A549 (cell line): Measurements from ENCODE around the gene CHST11. TPM values are rescaled to one million over a fixed set of nuclear protein-coding genes. Genes with fewer than 3 reads are reported as not detected.

Experiments
- ATAC-seq, 2 experiments: fragments of 200-7000 bp in 1 of 2; fragments of >200 bp in 1 of 2; cut with Nextera tagmentation in 1 of 2; cut with Tn5 transposase in 1 of 2; 3 replicates each; pipeline versions ENCODE4 v1.8.0 to v1.9.1; 2018 to 2020; ENCODE audit warnings: mild to moderate bottlenecking in 1 of 2, moderate library complexity in 1 of 2
- CTCF ChIA-PET: fragments of 300-600 bp; sonication (Branson Sonifier 250); formaldehyde crosslinking; extraction: SDS; loops from one replicate; lab custom pipeline; 2021; ENCODE audit warnings: antibody characterized with exemption, inconsistent platforms; lab: Yijun Ruan, JAX
- POLR2A ChIA-PET: fragments of 350-600 bp; formaldehyde crosslinking; extraction: SDS; loops from one replicate; lab custom pipeline; 2021; ENCODE audit warnings: antibody characterized with exemption, inconsistent platforms; lab: Yijun Ruan, JAX
- DNase-seq, 2 experiments: peaks; one replicate each; pipeline versions ENCODE4 v3.0.0 to v3.0.0-alpha.2; 2011 to 2016; ENCODE audit warnings: low read depth in 1 of 2, low spot score in 1 of 2
- FAIRE-seq: peaks from 2 replicates; lab custom pipeline; 2011; peaks lifted over from hg19 to GRCh38; lab: Jason Lieb, UNC
- H3K27ac ChIP-seq, 2 experiments: fragments of >200 bp; sonication (Bioruptor Twin); formaldehyde crosslinking; 3 replicates each; pipeline ENCODE4 v1.5.1; 2016 to 2017
- H3K4me1 ChIP-seq: fragments of >200 bp; sonication (Bioruptor Twin); formaldehyde crosslinking; 3 replicates; pipeline ENCODE4 v1.6.1; 2016
- H3K4me2 ChIP-seq: fragments of >200 bp; sonication (Bioruptor Twin); formaldehyde crosslinking; 3 replicates; pipeline ENCODE4 v1.6.1; 2016
- H3K4me3 ChIP-seq: fragments of >200 bp; sonication (Bioruptor Twin); formaldehyde crosslinking; 3 replicates; pipeline ENCODE4 v1.5.1; 2016
- H3K9me3 ChIP-seq: fragments of >200 bp; sonication (Bioruptor Twin); formaldehyde crosslinking; 3 replicates; pipeline ENCODE4 v1.6.1; 2016
- ATOH8 ChIP-seq: fragments of 250-450 bp; sonication (Bioruptor Pico); IDR thresholded peaks from 2 replicates; pipeline ENCODE4 v1.5.0; 2020; ENCODE audit warnings: low read depth, mild to moderate bottlenecking, moderate library complexity
- CBX2 ChIP-seq: fragments of 200-600 bp; sonication (generic); IDR thresholded peaks from 2 replicates; pipeline ENCODE4 v1.6.1; 2016; ENCODE audit warnings: low read depth, mild to moderate bottlenecking, borderline replicate concordance
- CTCF ChIP-seq: fragments of >200 bp; sonication (Bioruptor Twin); formaldehyde crosslinking; IDR thresholded peaks from 3 replicates; pipeline ENCODE4 v1.5.1; 2016
- EHMT2 ChIP-seq: fragments of 200-600 bp; sonication (generic); IDR thresholded peaks from 2 replicates; pipeline ENCODE4 v1.6.1; 2016; ENCODE audit warnings: antibody characterized with exemption, low read depth, mild to moderate bottlenecking, moderate library complexity
- ESRRA ChIP-seq: fragments of 150-350 bp; IDR thresholded peaks from 2 replicates; pipeline ENCODE4 v1.6.1; 2014; ENCODE audit warnings: mild to moderate bottlenecking, low read length, borderline replicate concordance
- FOSB ChIP-seq: fragments of 250-450 bp; sonication (Bioruptor Pico); IDR thresholded peaks from 2 replicates; pipeline ENCODE4 v1.5.0; 2020; ENCODE audit warnings: mild to moderate bottlenecking, moderate library complexity
- FOSL2 ChIP-seq, 2 experiments: fragments of 450-650 bp in 1 of 2; fragments of >200 bp in 1 of 2; sonication (Bioruptor Twin) in 1 of 2; formaldehyde crosslinking; IDR thresholded peaks; 2 replicates each; pipeline versions ENCODE4 v1.5.0 to v1.6.1; 2016 to 2020; ENCODE audit warnings: mild to moderate bottlenecking in 1 of 2, moderate library complexity in 1 of 2
- HES2 ChIP-seq: fragments of >200 bp; sonication (Bioruptor Twin); formaldehyde crosslinking; IDR thresholded peaks from 2 replicates; pipeline ENCODE4 v1.6.1; 2016
- HMGXB4 ChIP-seq: fragments of 250-450 bp; sonication (Bioruptor Pico); IDR thresholded peaks from 2 replicates; pipeline ENCODE4 v1.5.0; 2021; ENCODE audit warnings: mild to moderate bottlenecking, moderate library complexity, borderline replicate concordance
- HOXA7 ChIP-seq: fragments of 250-450 bp; sonication (Bioruptor Pico); IDR thresholded peaks from 2 replicates; pipeline ENCODE4 v1.5.0; 2020; ENCODE audit warnings: mild to moderate bottlenecking, moderate library complexity
- KDM5A ChIP-seq: fragments of 200-600 bp; sonication (generic); IDR thresholded peaks from 2 replicates; pipeline ENCODE4 v1.6.1; 2016; ENCODE audit warnings: antibody characterized with exemption, mild to moderate bottlenecking
- MAFK ChIP-seq: fragments of 450-650 bp; IDR thresholded peaks from 2 replicates; pipeline ENCODE4 v1.6.1; 2014; ENCODE audit not compliant: partially characterized antibody
- MAX ChIP-seq: IDR thresholded peaks from 2 replicates; pipeline ENCODE4 v1.6.1; 2012
- MAZ ChIP-seq: fragments of 150-350 bp; IDR thresholded peaks from 2 replicates; pipeline ENCODE4 v1.6.1; 2014; ENCODE audit warnings: antibody characterized with exemption, low read depth, low read length, borderline replicate concordance
- MYC ChIP-seq: IDR thresholded peaks from 2 replicates; pipeline ENCODE4 v1.6.1; 2012; ENCODE audit warnings: mild to moderate bottlenecking, inconsistent platforms, low read length, improper control_type of control experiment, borderline replicate concordance
- NFE2L2 ChIP-seq: fragments of 150-350 bp; conservative IDR thresholded peaks from 2 replicates; pipeline ENCODE4 v1.6.1; 2014; ENCODE audit warnings: low read length
- POLR2A ChIP-seq: IDR thresholded peaks from 2 replicates; pipeline ENCODE4 v1.6.1; 2012; ENCODE audit warnings: mild to moderate bottlenecking, low read length
- RARB ChIP-seq: fragments of 250-450 bp; sonication (Bioruptor Pico); IDR thresholded peaks from 2 replicates; pipeline ENCODE4 v1.8.0; 2021; ENCODE audit warnings: mild to moderate bottlenecking, moderate library complexity
- RCOR1 ChIP-seq: fragments of 150-350 bp; IDR thresholded peaks from 2 replicates; pipeline ENCODE4 v1.6.1; 2014; ENCODE audit warnings: antibody characterized with exemption, low read length, low read depth
- REST ChIP-seq: fragments of 200-600 bp; sonication (generic); IDR thresholded peaks from 2 replicates; pipeline ENCODE4 v1.6.1; 2016; ENCODE audit warnings: antibody characterized with exemption, mild to moderate bottlenecking, moderate library complexity
- SMC3 ChIP-seq: fragments of >200 bp; sonication (Bioruptor Twin); formaldehyde crosslinking; IDR thresholded peaks from 3 replicates; pipeline ENCODE4 v1.6.1; 2018; ENCODE audit warnings: inconsistent platforms
- ZNF302 ChIP-seq: fragments of 250-450 bp; sonication (Bioruptor Pico); IDR thresholded peaks from 2 replicates; pipeline ENCODE4 v1.9.0; 2021; ENCODE audit warnings: inconsistent platforms, mild to moderate bottlenecking, moderate library complexity
- ZSCAN20 ChIP-seq: fragments of 250-450 bp; sonication (Bioruptor Pico); IDR thresholded peaks from 2 replicates; pipeline ENCODE4 v1.8.0; 2022; ENCODE audit warnings: mild to moderate bottlenecking, moderate library complexity
- WGBS: methylation state at CpG from one replicate; pipeline ENCODE4 v1.1.6; 2017; ENCODE audit errors: missing lambda C conversion rate; 5-methylcytosine and 5-hydroxymethylcytosine counted together
- polyA plus RNA-seq, 4 experiments: library from polyadenylated mRNA; depleted of rRNA in 3 of 4; stranded (reverse); fragments of >200 nt; fragmentation: RNase III in 1 of 4; extraction: RNeasy Plus Mini Kit Qiagen cat#74134 plus additional on column Dnase treatment in 1 of 4; gene quantifications; 2 replicates in 3 of 4; 3 replicates in 1 of 4; pipeline ENCODE4 v1.2.3, GENCODE V29; 2011 to 2017

CHST11 gene
- polyA plus RNA-seq, 2 of the 4 experiments (the other 2 are of a cell fraction): 19.2 to 21.8 TPM

- TF ChIP-seq CBX2: no peak
- no peak for TF ChIP-seq ZNF302 (CRISPR knock-in tag)
- TF ChIP-seq MAFK: no peak
- no peak for TF ChIP-seq ATOH8 (CRISPR knock-in tag)
- TF ChIP-seq MAX: no peak
Measured at GRCh38 chr12:104501115-104501514, 44.4 kb downstream of the CHST11 start (continued).

- 86% methylated on average over 3 of the region's 3 CpGs for WGBS
- Histone ChIP-seq H3K4me1 (peaks cover 11% of the 10 kb centered on the region), H3K9me3 (no peaks in the 10 kb centered on the region), H3K27ac (no peak overlapping the region), H3K4me2 (no peak overlapping the region), H3K4me3 (no peak overlapping the region)
- ATAC-seq (no peak), DNase-seq (no peak), FAIRE-seq (no peak)
- TF ChIP-seq KDM5A (no peak), MYC (no peak), HOXA7 (CRISPR knock-in tag) (no peak), ESRRA (no peak), EHMT2 (no peak), FOSL2 (IDR thresholded peaks at IDR 0.05) (no peak), FOSL2 (CRISPR knock-in tag; IDR thresholded peaks at IDR 0.05) (no peak), SMC3 (no peak), FOSB (CRISPR knock-in tag) (no peak), RCOR1 (no peak), HES2 (no peak), CTCF (no peak), RARB (no peak)
- POLR2A ChIA-PET: no interaction called here
- CTCF ChIA-PET: interaction anchor here (0.6 kb wide), 1 partner anchor 436 kb away, joined by 3 read pairs; no protein-coding TSS in a partner anchor
Measured at GRCh38 chr12:104501660-104502059, 44.9 kb downstream of the CHST11 start.

- 84% methylated on average over 5 of the region's 5 CpGs for WGBS
- Histone ChIP-seq H3K27ac (no peak overlapping the region), H3K4me3 (no peak overlapping the region), H3K4me2 (no peak overlapping the region), H3K4me1 (peaks cover 11% of the 10 kb centered on the region), H3K9me3 (no peaks in the 10 kb centered on the region)
- ChIA-PET POLR2A (no interaction called here), CTCF (interaction anchor here (1.3 kb wide), 1 partner anchor 35 kb away, joined by 4 read pairs; no protein-coding TSS in a partner anchor)
- DNase-seq: no peak
- FAIRE-seq: no peak
- TF ChIP-seq POLR2A (no peak), NFE2L2 (no peak), ZNF302 (CRISPR knock-in tag) (no peak), MAZ (no peak), RARB (no peak), HMGXB4 (CRISPR knock-in tag) (no peak), KDM5A (no peak), ZSCAN20 (CRISPR knock-in tag) (no peak), REST (no peak)
- ATAC-seq: no peak
Measured at GRCh38 chr12:104502217-104502616, 45.5 kb downstream of the CHST11 start.
